HG03558 (cell line): ENCODE measurements around the gene PPP1R14B.
"Not testable (repeated sequence)": the region's sequence is repeated elsewhere in the genome, so short reads cannot be mapped to it uniquely, and the experiment has no call there.

Experiments
- ATAC-seq: cut with Tn5 transposase; IDR thresholded peaks from one replicate; pipeline ENCODE4 v1.9.1; 2021; ENCODE audit warnings: moderate number of reproducible peaks; ENCODE audit not compliant: unreplicated experiment; ENCODE audit errors: extremely low read depth

Gene PPP1R14B

DNA sequence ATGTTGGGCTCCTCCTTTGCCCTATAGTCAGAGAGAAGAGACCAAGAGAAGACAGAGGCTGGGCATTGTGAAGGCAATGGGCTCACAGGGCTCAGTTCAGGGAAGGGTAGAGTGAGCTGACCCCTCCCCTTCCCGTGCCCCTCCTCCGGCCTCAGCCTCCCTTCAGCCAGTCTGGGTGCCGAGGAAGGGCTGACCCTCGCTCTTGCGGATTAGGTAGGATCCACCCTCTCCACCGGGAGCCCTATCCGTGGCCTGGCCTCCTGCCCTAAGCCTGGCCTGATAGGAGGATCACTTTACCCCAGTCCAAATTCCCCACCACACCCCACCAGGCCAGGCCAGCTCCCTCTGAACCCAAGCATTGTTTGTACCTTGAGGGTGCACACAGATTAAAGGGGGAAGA, 1.8 kb upstream of the PPP1R14B start:
- no peak for ATAC-seq

GRCh38 chr11:64247729-64248531, 1.2 kb upstream of the PPP1R14B start:
- no peak for ATAC-seq

- ATAC-seq: not testable (repeated sequence)
Observed at GRCh38 chr11:64246621-64246870, 197 bp downstream of the PPP1R14B start.

DNA sequence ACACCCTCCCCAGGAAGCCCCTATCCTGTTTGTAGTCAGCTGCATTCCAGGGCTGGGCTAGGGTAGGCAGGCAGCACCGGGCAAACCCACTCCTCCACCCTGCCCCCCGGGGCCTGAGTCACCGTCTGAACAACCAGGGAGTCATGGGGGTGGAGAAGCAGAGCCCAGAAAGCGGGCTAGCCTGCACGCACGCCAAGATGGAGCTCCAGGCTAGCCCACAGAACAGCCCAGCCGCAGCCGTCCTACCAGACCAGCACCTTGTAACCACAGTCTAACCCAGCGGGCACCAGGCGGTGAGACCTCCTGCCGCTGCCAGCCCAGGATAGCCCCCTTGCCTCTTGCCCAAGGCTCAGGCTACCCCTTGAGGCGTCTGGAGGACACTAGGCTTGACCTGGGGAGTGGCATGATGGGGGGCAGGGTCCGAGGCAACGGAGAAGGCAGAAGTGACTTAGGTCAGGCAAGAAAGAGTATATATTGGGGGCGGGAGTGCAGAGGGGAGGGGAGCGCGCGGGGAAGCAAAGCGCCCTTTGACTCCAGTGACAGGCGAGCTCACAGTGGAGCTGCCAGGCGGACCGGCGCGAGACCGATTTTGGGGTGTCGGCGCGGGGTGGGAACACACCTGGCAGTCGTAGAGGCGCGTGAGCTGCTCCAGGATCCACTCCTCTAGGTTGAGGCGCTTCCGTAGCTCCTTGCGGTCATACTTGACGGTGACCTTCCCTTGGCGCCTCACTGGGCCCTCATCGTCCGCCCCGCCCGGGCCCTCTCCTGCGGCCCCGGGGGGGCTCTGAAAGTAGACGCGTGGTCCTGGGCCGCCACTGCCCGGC, 734 bp downstream of the PPP1R14B start:
- no peak for ATAC-seq

DNA sequence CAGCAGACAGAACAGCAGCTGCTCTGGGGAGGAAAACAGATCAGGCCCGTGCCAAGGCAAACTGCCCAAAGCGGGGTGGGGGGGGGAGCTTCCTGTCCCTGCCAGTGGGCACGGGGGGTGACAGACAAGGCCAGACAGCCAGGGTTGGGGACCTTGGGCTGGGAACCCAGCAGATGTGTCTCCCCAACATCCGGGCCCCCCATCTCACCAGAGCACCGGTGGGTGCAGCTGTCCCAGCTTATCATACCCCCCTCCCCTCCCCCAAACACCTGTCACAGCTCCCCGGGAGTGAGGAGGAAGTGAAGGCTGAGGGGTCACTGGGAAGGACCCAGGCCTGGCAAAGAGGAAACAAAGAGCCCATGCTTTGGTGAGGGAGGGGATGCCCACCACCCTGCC, 1.3 kb downstream of the PPP1R14B start:
- ATAC-seq: no peak

DNA sequence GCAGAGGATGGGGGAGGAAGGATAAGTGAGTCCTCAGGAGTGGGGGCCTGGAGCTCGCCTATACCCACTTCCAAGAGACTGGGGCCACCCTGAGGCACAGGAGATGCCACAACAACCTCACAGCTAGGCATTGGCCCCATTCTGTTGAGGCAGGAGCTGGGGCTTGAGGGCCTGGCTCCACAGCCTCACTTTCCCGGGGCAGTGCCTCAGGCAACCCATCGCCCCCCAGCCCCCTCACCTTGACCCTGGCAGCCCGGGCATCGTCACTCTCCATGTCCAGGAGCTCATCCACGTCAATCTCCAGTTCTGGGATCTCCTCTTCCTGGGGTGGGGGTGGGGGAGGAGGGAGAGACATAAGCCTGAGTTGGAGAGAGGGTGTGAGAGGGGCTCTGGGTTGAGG, 1.8 kb downstream of the PPP1R14B start:
- no peak for ATAC-seq

DNA sequence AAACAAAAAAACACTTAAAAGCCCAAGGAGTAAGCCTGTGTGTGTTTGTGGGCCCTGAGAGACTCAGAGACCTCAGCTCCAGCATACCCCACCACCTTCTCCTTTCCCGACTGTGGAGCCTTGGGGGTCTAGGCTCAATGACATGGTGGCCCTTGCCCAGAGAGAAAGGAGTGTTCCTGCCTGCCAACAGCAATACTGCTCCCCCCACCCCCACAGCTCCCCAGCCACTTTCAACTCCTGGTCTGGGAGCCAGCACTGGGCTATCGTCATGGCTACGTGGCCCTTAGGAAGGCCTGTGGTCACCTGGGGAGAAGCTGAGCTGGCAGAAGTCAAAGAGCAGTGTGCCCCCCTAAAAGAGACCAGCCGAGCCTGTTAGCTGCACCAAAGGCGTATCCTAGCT, 2.6 kb downstream of the PPP1R14B start:
- no peak for ATAC-seq

DNA sequence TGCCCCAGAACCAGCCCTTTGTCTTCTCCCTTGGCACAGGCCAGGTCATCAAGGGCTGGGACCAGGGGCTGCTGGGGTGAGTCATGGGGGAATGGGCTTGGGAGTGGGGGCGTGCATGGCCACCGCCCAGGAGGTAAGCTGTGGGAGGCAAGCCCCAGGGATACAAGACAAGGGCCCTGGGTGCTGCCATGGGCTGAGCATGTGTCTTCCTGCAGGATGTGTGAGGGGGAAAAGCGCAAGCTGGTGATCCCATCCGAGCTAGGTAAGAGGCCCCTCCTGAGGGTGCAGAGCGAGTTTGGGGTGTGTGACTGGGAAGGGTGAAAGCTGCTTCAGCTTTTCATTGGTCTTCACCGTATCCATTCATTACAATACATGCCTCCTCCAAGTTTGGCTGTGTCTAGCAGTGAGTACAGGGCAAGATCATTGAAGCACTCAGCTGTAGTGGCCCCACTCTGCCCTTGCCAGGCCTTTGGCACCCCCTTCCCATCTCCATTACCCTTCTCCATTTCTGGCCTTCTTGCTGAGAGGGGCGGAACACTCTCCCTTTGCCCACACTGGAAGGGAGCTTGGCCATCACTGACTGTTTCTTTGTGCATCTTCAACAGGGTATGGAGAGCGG, 3.4 kb downstream of the PPP1R14B start:
- ATAC-seq: no peak

- no peak for ATAC-seq
Observed at GRCh38 chr11:64241491-64242374, 5.0 kb downstream of the PPP1R14B start.

DNA sequence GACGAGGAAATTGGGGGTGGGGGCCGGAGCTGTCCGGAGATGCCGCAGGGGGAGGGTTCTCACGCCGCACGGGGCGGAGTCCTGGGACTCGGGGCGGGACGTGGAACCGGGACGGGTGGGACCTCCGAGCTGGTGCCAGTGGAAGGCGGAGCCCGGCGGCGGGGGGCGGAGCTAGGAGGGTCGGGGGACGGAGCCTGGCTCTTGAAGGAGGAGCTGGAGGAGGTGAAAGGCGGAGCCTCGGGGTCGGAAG, 5.6 kb downstream of the PPP1R14B start:
- peak; percentile 34 for ATAC-seq

DNA sequence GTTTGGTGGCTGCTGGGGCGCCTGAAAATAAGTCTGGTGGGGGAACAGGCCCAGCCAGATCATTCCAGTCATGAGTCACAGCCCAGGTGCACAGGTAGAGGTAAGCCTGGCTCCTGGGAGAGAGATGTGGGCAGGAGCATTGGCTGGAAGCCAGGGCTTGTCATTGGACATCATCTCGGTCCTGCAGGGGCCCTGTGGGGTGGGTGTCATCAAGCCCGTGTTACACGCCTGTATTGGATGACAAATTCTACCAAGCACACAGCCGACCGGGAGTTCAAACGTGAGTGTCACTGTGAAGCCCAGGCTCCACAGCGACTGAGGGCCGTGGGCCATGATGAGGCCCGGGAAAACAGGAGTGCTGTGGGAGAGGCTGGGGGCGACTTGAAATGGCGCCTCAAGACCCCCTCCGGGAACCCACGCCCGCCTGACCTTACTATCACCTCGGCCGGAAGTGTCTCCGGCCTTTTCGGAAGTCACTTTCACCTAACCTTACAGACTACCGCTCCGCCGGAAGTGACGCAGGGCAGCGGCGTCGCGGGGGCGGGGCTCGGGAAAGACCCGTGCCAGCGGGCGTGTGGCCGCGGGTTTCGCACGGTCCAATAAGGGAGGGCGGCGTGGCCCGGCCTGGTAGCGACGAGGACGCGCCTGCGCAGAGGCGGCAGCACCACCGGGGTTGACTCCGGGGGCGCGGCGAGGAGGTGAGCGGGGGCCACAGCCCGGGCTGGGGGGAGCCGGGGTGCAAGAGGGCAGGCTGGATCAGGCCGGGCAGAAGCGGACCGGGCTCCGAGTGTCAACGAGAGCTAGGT, 6.1 kb downstream of the PPP1R14B start, which contains the start of gene FKBP2:
Gene FKBP2, plus strand, starts transcription at position 661 of the 806 bp plus-strand sequence. CDS start 1,293 bp downstream, outside the sequence.
- ATAC-seq: peak; percentile 28

- ATAC-seq: no peak
Observed at GRCh38 chr11:64239662-64240434, 6.9 kb downstream of the PPP1R14B start.

GRCh38 chr11:64238999-64239398, 7.7 kb downstream of the PPP1R14B start:
- no peak for ATAC-seq

DNA sequence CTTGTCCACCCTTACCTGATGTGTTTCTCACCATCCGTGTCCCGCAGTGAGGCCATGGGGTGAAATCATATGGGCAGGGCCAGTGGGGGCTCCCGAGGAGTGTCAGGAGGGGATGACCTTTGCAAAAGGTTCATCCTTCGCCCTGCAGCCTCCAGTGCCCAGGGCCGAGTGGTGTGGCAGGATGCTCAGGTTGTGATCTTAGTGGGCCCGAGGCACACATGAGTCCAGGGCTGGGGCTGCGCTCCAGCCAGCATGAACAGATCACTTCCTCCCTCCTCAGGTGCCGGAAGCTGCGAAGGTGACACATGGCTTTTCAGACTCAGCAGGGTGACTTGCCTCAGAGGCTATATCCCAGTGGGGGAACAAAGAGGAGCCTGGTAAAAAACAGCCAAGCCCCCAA, 8.7 kb downstream of the PPP1R14B start:
- no peak for ATAC-seq

DNA sequence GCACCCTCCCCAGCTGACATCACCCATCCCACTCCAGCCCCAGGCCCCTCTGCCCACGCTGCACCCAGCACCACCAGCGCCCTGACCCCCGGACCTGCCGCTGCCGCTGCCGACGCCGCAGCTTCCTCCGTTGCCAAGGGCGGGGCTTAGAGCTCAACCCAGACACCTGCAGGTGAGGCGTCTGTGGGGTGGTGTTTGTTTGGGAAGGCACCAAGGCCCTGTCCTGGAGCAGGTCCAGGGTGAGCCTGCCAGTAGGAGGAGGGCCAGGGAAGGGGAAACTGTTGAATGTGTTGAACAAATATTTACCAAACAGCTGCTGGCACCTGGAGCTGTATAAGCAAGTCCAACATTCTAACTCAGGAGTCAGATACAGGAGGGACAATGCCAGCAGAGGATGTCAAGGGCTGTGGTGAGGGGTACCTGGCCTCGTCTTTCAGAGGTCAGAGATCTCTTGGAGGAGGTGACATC, 9.2 kb downstream of the PPP1R14B start:
- ATAC-seq: no peak

DNA sequence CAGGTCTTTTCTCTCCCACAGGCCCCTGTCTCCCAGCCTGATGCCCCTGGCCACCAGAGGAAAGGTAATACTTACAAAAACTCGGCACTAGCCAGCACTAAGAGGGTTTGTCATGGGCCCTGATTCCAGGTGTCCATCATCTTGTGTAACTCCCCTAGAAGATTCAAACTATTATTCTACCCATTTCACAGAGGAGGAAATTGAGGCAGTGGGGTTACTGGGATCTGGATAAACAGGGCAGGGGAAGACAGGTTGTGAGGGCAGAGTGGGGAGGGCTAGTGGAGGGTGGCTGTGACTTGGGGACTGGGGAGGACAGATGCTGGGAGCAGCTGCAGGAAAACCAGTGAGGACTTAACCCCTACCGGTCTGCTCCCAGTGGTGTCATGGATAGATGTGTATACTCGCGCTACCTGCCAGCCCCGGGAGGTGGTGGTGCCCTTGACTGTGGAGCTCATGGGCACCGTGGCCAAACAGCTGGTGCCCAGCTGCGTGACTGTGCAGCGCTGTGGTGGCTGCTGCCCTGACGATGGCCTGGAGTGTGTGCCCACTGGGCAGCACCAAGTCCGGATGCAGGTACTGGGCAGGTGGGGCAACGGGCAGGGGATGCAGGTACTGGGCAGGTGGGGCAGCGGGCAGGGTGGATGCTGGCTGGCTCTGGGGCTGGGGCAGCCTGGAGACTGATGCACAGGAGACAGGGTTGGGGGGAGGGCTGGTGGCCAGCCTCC, 11.1 kb downstream of the PPP1R14B start:
- no peak for ATAC-seq

DNA sequence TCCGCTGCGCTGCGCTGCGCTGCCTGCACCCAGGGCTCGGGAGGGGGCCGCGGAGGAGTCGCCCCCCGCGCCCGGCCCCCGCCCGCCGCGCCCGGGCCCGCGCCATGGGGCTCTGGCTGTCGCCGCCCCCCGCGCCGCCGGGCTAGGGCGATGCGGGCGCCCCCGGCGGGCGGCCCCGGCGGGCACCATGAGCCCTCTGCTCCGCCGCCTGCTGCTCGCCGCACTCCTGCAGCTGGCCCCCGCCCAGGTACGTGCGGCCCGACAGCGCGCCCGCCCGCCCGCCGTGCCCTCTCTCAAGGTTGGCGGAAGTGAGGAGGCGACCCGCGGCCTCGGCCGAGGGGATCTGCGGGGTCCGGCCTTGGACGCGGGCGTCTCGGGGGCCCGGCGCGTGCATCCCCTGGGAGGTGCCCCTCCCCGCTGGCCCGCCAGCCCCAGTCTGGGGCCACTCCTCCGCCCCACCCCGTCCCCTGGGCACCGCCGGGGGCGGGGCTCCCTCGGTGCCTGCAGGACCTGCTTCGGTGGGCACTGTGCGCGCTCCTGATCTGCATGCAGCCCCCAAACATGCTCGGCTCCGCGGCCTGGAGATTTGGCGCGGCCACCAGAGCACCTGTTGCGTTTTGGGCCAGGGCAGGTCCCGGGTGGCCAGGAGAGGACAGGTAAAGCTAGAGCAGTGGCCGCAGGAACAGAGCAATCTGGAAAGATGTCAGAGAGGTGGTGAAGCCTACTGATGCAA, 11.9 kb downstream of the PPP1R14B start:
- no peak for ATAC-seq
